Measurements from ENCODE around the gene WDFY1. TPM values are rescaled to one million over a fixed set of nuclear protein-coding genes. Genes with fewer than 3 reads are reported as not detected.

The WDFY1 gene
- total RNA-seq, 1 donor from 2014 or later: 61.9 TPM

DNA sequence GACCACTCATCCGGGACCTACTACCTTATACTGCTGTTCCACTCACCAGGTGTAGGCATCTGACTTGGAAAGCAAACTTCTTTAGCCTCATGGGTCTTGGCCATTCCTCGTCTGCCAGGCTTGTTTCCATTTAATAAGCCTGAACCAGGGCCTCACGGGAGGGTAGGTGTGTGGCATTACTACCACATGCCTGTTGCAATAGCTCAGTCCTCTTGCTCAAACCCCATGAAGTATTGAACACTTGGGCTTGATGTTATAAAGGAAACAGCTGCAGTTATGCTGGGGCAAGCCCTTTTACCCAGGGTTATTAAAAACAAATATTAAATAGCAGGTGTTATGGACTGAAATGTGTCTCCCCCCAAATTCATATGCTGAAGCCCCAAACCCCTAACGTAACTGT is 33.3 kb upstream of the WDFY1 start:
- no peak overlapping the region for H3K27ac Mint-ChIP-seq (ENCODE audit: unreplicated experiment)
- H3K9me3 Mint-ChIP-seq (ENCODE audit: unreplicated experiment): no peaks in the 10 kb centered on the region
- H3K4me3 Mint-ChIP-seq (ENCODE audit: unreplicated experiment): no peak overlapping the region
- H3K36me3 Mint-ChIP-seq (ENCODE audit: unreplicated experiment): no peaks in the 10 kb centered on the region
- no peaks in the 10 kb centered on the region for H3K27me3 Mint-ChIP-seq (ENCODE audit: unreplicated experiment)
- H3K4me1 Mint-ChIP-seq (ENCODE audit: unreplicated experiment): peaks cover 7% of the 10 kb centered on the region
- no peak for DNase-seq (ENCODE audit: extremely low spot score, unreplicated experiment)
- TF ChIP-seq, protein P1, sequence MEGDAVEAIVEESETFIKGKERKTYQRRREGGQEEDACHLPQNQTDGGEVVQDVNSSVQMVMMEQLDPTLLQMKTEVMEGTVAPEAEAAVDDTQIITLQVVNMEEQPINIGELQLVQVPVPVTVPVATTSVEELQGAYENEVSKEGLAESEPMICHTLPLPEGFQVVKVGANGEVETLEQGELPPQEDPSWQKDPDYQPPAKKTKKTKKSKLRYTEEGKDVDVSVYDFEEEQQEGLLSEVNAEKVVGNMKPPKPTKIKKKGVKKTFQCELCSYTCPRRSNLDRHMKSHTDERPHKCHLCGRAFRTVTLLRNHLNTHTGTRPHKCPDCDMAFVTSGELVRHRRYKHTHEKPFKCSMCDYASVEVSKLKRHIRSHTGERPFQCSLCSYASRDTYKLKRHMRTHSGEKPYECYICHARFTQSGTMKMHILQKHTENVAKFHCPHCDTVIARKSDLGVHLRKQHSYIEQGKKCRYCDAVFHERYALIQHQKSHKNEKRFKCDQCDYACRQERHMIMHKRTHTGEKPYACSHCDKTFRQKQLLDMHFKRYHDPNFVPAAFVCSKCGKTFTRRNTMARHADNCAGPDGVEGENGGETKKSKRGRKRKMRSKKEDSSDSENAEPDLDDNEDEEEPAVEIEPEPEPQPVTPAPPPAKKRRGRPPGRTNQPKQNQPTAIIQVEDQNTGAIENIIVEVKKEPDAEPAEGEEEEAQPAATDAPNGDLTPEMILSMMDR (IDR thresholded peaks at IDR 0.05): no peak

DNA sequence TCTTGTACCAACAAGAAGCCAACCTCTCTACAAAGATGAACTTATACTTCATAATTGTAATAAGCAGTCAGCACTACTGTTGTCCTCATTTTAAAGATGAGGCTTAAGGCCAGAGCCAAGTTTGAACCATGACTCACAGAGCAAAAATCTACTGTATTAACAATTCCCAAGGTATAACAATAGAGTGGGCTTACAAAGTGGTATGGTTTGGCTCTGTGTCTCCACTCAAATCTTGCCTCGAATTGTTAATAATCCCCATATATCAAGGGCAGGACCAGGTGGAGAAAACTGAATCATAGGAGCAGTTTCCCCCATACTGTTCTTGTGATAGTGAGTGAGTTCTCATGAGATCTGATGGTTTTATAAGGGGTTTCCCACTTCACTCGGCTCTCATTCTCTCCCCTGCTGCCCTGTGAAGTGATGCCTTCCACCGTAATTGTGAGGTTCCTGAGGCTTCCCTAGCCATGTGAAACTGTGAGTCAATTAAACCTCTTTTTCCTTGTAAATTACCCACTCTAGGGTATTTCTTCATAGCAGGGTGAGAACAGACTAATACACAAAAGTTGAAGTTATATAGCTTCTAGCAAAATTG is 31.6 kb upstream of the WDFY1 start:
- Mint-ChIP-seq H3K27ac (ENCODE audit: unreplicated experiment) (no peak overlapping the region), H3K36me3 (ENCODE audit: unreplicated experiment) (peaks cover 2% of the 10 kb centered on the region), H3K4me1 (ENCODE audit: unreplicated experiment) (peaks cover 7% of the 10 kb centered on the region), H3K4me3 (ENCODE audit: unreplicated experiment) (no peak overlapping the region), H3K9me3 (ENCODE audit: unreplicated experiment) (no peaks in the 10 kb centered on the region), H3K27me3 (ENCODE audit: unreplicated experiment) (no peaks in the 10 kb centered on the region)
- no peak for DNase-seq (ENCODE audit: extremely low spot score, unreplicated experiment)
- TF ChIP-seq, protein P1 (IDR thresholded peaks at IDR 0.05): no peak

DNA sequence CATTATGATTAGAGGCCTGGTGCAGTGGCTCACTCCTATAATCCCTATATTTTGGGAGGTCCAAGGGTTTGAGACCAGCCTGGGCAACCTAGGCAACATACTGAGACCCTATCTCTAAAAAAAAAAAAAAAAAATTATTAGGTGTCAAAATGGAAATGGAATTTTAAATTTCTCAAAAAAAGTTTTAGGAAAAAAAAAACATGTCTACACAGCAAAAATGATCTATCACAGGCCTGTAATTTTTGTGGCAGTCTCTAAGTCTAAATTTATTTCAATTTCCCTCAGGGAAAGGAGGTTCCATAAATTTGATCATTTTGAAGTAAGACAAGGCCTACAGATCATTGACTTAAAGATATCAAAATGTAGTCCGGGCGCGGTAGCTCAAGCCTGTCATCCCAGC is 28.5 kb upstream of the WDFY1 start:
- Mint-ChIP-seq H3K36me3 (ENCODE audit: unreplicated experiment) (peaks cover 5% of the 10 kb centered on the region), H3K9me3 (ENCODE audit: unreplicated experiment) (no peaks in the 10 kb centered on the region), H3K27me3 (ENCODE audit: unreplicated experiment) (no peaks in the 10 kb centered on the region), H3K27ac (ENCODE audit: unreplicated experiment) (no peak overlapping the region), H3K4me1 (ENCODE audit: unreplicated experiment) (peaks cover 3% of the 10 kb centered on the region), H3K4me3 (ENCODE audit: unreplicated experiment) (no peak overlapping the region)
- TF ChIP-seq, protein P1 (IDR thresholded peaks at IDR 0.05): no peak
- no peak for DNase-seq (ENCODE audit: extremely low spot score, unreplicated experiment)

DNA sequence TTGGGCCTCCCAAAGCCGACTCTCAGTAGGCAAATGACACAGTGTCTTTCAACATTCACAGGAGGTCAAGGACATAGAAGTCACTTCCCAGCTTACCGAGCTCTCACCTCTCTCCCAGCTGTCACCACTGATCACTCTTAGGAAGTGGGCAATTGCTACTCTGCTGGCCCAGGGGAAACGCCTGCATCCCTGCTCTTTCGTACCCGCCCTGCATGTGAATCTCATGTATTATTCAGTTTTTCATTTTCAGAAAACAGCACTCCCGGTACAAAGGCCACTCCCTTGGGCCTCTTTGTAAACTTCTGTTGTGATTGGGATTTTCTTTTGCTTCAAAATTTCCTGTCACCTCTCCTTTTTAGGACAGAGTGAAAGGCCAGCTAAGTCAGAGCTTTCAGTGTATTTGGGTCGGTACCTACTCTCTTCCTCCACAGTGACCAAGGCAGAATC is 27.5 kb upstream of the WDFY1 start:
- TF ChIP-seq, protein P1 (IDR thresholded peaks at IDR 0.05): no peak
- Mint-ChIP-seq H3K9me3 (ENCODE audit: unreplicated experiment) (no peaks in the 10 kb centered on the region), H3K4me1 (ENCODE audit: unreplicated experiment) (peaks cover 3% of the 10 kb centered on the region), H3K27me3 (ENCODE audit: unreplicated experiment) (no peaks in the 10 kb centered on the region), H3K27ac (ENCODE audit: unreplicated experiment) (no peak overlapping the region), H3K36me3 (ENCODE audit: unreplicated experiment) (peaks cover 6% of the 10 kb centered on the region), H3K4me3 (ENCODE audit: unreplicated experiment) (no peak overlapping the region)
- DNase-seq (ENCODE audit: extremely low spot score, unreplicated experiment): no peak

DNA sequence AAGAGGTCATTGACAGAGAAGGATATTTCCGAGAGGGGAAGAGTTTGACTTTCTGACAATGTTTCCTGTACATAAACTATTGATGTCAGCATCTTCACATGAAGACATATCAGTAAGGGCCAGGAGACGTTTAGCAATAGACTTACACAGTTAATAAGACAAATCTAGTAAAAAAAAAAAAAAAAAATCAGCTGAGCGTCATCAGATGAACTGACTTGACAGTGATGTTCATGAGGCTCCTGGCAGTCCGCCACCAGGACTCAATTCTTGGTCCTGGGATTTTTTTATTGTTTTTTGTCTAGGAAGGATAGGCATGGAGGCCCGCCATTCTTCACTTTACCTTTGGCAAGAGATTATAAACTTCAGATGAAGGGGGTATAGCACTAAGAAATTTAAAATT is 26.6 kb upstream of the WDFY1 start:
- DNase-seq (ENCODE audit: extremely low spot score, unreplicated experiment): no peak
- peaks cover under 1% of the 10 kb centered on the region for H3K4me1 Mint-ChIP-seq (ENCODE audit: unreplicated experiment)
- no peaks in the 10 kb centered on the region for H3K27me3 Mint-ChIP-seq (ENCODE audit: unreplicated experiment)
- H3K4me3 Mint-ChIP-seq (ENCODE audit: unreplicated experiment): no peak overlapping the region
- H3K36me3 Mint-ChIP-seq (ENCODE audit: unreplicated experiment): peaks cover 13% of the 10 kb centered on the region
- TF ChIP-seq, protein P1 (IDR thresholded peaks at IDR 0.05): no peak
- H3K9me3 Mint-ChIP-seq (ENCODE audit: unreplicated experiment): no peaks in the 10 kb centered on the region
- H3K27ac Mint-ChIP-seq (ENCODE audit: unreplicated experiment): no peak overlapping the region

All from osteocyte (in vitro differentiated cells).